WTC11 (cell line): ENCODE results near the gene FOXP4.

Experiments used
- CTCF ChIP-seq: fragments of 200-600 bp; IDR thresholded peaks from 2 replicates; pipeline ENCODE4 v1.8.0; 2022; ENCODE audit warnings: antibody characterized with exemption
- FOXP1 ChIP-seq: sonication (generic); formaldehyde crosslinking; IDR thresholded peaks from 2 replicates; pipeline ENCODE4 v1.8.0; 2022; ENCODE audit warnings: missing genetic modification reagents, mild to moderate bottlenecking, moderate library complexity, borderline replicate concordance
- MAX ChIP-seq: sonication (generic); formaldehyde crosslinking; IDR thresholded peaks from 2 replicates; pipeline ENCODE4 v1.8.0; 2022; ENCODE audit warnings: mild to moderate bottlenecking, missing genetic modification reagents
- SP1 ChIP-seq: sonication (generic); formaldehyde crosslinking; conservative IDR thresholded peaks from 2 replicates; pipeline ENCODE4 v1.8.1; 2022; ENCODE audit warnings: missing genetic modification reagents
- USF2 ChIP-seq: sonication (generic); formaldehyde crosslinking; IDR thresholded peaks from 2 replicates; pipeline ENCODE4 v1.8.1; 2023; ENCODE audit warnings: mild to moderate bottlenecking, missing genetic modification reagents, moderate library complexity

GRCh38 chr6:41623330-41623729 lies 77.1 kb downstream of the FOXP4 start:
- TF ChIP-seq CTCF (no peak), MAX (CRISPR knock-in tag) (no peak), SP1 (CRISPR knock-in tag) (no peak), FOXP1 (CRISPR knock-in tag) (no peak), USF2 (CRISPR knock-in tag) (no peak)
